HEK293 (cell line): ENCODE results near the gene LTK.
A peak's percentile ranks its signal among the peaks of the same experiment; 100 is the strongest.

Experiments
- GFI1B ChIP-seq: fragments of 450-650 bp; formaldehyde crosslinking; IDR thresholded peaks from 2 replicates; pipeline ENCODE4 v1.5.1; 2016; ENCODE audit warnings: missing biosample characterization, missing genetic modification characterization
- IKZF3 ChIP-seq: fragments of 450-650 bp; IDR thresholded peaks from 2 replicates; pipeline ENCODE4 v1.5.0; 2018; ENCODE audit warnings: missing biosample characterization, mild to moderate bottlenecking, missing genetic modification characterization, moderate library complexity
- KLF1 ChIP-seq: fragments of 450-650 bp; formaldehyde crosslinking; IDR thresholded peaks from 2 replicates; pipeline ENCODE4 v1.5.1; 2016; ENCODE audit warnings: missing biosample characterization, missing genetic modification characterization
- KLF16 ChIP-seq: fragments of 450-650 bp; formaldehyde crosslinking; IDR thresholded peaks from 2 replicates; pipeline ENCODE4 v1.5.1; 2017; ENCODE audit warnings: missing biosample characterization, missing genetic modification characterization
- KLF9 ChIP-seq: fragments of 450-650 bp; formaldehyde crosslinking; IDR thresholded peaks from 2 replicates; pipeline ENCODE4 v1.5.1; 2016; ENCODE audit warnings: missing biosample characterization, missing genetic modification characterization, low read depth
- RBAK ChIP-seq: fragments of 450-650 bp; formaldehyde crosslinking; IDR thresholded peaks from 2 replicates; pipeline ENCODE4 v1.5.1; 2016; ENCODE audit warnings: missing biosample characterization, missing genetic modification characterization
- ZFP3 ChIP-seq: fragments of 450-650 bp; formaldehyde crosslinking; IDR thresholded peaks from 2 replicates; pipeline ENCODE4 v1.5.1; 2016; ENCODE audit warnings: low read depth, missing biosample characterization, missing genetic modification characterization
- ZNF114 ChIP-seq: fragments of 450-650 bp; formaldehyde crosslinking; IDR thresholded peaks from 2 replicates; pipeline ENCODE4 v1.5.0; 2017; ENCODE audit warnings: missing biosample characterization, missing genetic modification characterization
- ZNF202 ChIP-seq: fragments of 450-650 bp; formaldehyde crosslinking; IDR thresholded peaks from 2 replicates; pipeline ENCODE4 v1.5.1; 2016; ENCODE audit warnings: missing biosample characterization, missing genetic modification characterization, borderline replicate concordance
- ZNF248 ChIP-seq: fragments of 450-650 bp; formaldehyde crosslinking; IDR thresholded peaks from 2 replicates; pipeline ENCODE4 v1.5.1; 2017; ENCODE audit warnings: missing biosample characterization, missing genetic modification characterization
- ZNF350 ChIP-seq: fragments of 450-650 bp; formaldehyde crosslinking; IDR thresholded peaks from 2 replicates; pipeline ENCODE4 v1.5.0; 2017; ENCODE audit warnings: missing biosample characterization, mild to moderate bottlenecking, missing genetic modification characterization
- ZNF473 ChIP-seq: fragments of 450-650 bp; formaldehyde crosslinking; IDR thresholded peaks from 2 replicates; pipeline ENCODE4 v1.5.1; 2017; ENCODE audit warnings: missing biosample characterization, missing genetic modification characterization
- ZNF571 ChIP-seq: fragments of 450-650 bp; formaldehyde crosslinking; IDR thresholded peaks from 2 replicates; pipeline ENCODE4 v1.5.0; 2017; ENCODE audit warnings: missing biosample characterization, missing genetic modification characterization
- ZNF76 ChIP-seq: fragments of 450-650 bp; formaldehyde crosslinking; IDR thresholded peaks from 2 replicates; pipeline ENCODE4; 2016; ENCODE audit warnings: low read depth, missing biosample characterization, missing genetic modification characterization, borderline replicate concordance
- TF ChIP-seq, protein P1 (sequence below): fragments of 450-650 bp; formaldehyde crosslinking; conservative IDR thresholded peaks from 2 replicates; pipeline ENCODE4 v1.5.1; 2016; ENCODE audit warnings: low read depth, missing biosample characterization, missing genetic modification characterization
- TF ChIP-seq, protein P2 (sequence below): fragments of 450-650 bp; formaldehyde crosslinking; IDR thresholded peaks from 2 replicates; pipeline ENCODE4 v1.5.1; 2017; ENCODE audit warnings: missing biosample characterization, mild to moderate bottlenecking, missing genetic modification characterization, moderate library complexity
- TF ChIP-seq, protein P3 (sequence below): fragments of 450-650 bp; formaldehyde crosslinking; IDR thresholded peaks from 2 replicates; pipeline ENCODE4 v1.5.1; 2016; ENCODE audit warnings: missing biosample characterization, missing genetic modification characterization
- TF ChIP-seq, protein P4 (sequence below): fragments of 450-650 bp; formaldehyde crosslinking; IDR thresholded peaks from 2 replicates; pipeline ENCODE4 v1.5.1; 2017; ENCODE audit warnings: missing biosample characterization, missing genetic modification characterization
- TF ChIP-seq, protein P5 (sequence below): fragments of 450-650 bp; formaldehyde crosslinking; IDR thresholded peaks from 2 replicates; pipeline ENCODE4 v1.5.1; 2016; ENCODE audit warnings: missing biosample characterization, missing genetic modification characterization, low read depth
- TF ChIP-seq, protein P6 (sequence below): fragments of 450-650 bp; formaldehyde crosslinking; IDR thresholded peaks from 2 replicates; pipeline ENCODE4; 2016; ENCODE audit warnings: missing biosample characterization, missing genetic modification characterization
- TF ChIP-seq, protein P7 (sequence below): fragments of 450-650 bp; formaldehyde crosslinking; IDR thresholded peaks from 2 replicates; pipeline ENCODE4 v1.5.1; 2016; ENCODE audit warnings: missing biosample characterization, missing genetic modification characterization, borderline replicate concordance
- TF ChIP-seq, protein P8 (sequence below): fragments of 450-650 bp; formaldehyde crosslinking; IDR thresholded peaks from 2 replicates; pipeline ENCODE4 v1.5.1; 2017; ENCODE audit warnings: missing biosample characterization, missing genetic modification characterization

The LTK gene

DNA sequence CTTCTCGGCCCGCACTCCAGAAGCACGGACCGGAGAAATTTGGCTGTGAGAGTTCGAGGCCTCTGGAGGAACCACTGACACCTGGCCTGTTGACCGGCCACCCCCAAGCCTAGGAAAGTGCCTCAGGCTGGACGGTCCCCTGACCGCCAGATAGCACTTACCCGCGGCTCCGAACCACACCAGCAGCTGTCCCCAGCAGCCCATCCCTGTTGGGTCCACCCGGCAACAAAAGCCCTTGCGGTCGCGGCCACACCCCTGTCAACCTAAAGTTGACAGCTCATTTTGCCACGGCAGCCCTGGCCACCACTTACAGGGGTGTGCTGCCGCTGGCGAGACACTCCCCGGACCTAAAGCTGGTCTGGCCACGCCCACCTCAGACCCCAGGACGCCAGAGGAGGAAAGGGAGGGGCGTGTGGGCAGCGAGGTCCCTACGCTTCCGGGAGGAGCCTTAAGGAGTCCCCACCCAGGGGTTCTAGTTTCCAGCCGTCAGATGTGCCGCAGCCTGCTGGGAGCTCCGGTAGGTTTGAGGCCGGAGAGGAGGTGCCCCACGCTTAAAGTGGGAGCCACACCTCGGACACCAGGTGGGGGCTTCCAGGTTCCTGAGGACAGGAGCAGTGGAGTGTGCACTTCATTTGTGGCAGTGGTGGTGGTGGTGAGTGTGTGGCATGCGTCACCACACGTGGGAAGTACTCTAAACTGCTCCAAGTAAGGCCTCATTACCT is at the start of gene LTK (continued):
- TF ChIP-seq RBAK (no peak), KLF1 (tag by site-specific recombination) (peak; percentile 98), IKZF3 (tag by site-specific recombination) (no peak), ZNF114 (no peak), KLF9 (tag by site-specific recombination) (peak; percentile 90), ZNF350 (tag by site-specific recombination) (no peak), ZNF76 (no peak), KLF16 (tag by site-specific recombination) (peak; percentile 64; the same call in 1 of the 2 replicates), ZNF571 (tag by site-specific recombination) (no peak), GFI1B (tag by site-specific recombination) (no peak), ZNF248 (tag by site-specific recombination) (no peak), ZNF473 (tag by site-specific recombination) (no peak), ZNF202 (tag by site-specific recombination) (no peak), ZFP3 (tag by site-specific recombination) (no peak)
- TF ChIP-seq, protein P1, sequence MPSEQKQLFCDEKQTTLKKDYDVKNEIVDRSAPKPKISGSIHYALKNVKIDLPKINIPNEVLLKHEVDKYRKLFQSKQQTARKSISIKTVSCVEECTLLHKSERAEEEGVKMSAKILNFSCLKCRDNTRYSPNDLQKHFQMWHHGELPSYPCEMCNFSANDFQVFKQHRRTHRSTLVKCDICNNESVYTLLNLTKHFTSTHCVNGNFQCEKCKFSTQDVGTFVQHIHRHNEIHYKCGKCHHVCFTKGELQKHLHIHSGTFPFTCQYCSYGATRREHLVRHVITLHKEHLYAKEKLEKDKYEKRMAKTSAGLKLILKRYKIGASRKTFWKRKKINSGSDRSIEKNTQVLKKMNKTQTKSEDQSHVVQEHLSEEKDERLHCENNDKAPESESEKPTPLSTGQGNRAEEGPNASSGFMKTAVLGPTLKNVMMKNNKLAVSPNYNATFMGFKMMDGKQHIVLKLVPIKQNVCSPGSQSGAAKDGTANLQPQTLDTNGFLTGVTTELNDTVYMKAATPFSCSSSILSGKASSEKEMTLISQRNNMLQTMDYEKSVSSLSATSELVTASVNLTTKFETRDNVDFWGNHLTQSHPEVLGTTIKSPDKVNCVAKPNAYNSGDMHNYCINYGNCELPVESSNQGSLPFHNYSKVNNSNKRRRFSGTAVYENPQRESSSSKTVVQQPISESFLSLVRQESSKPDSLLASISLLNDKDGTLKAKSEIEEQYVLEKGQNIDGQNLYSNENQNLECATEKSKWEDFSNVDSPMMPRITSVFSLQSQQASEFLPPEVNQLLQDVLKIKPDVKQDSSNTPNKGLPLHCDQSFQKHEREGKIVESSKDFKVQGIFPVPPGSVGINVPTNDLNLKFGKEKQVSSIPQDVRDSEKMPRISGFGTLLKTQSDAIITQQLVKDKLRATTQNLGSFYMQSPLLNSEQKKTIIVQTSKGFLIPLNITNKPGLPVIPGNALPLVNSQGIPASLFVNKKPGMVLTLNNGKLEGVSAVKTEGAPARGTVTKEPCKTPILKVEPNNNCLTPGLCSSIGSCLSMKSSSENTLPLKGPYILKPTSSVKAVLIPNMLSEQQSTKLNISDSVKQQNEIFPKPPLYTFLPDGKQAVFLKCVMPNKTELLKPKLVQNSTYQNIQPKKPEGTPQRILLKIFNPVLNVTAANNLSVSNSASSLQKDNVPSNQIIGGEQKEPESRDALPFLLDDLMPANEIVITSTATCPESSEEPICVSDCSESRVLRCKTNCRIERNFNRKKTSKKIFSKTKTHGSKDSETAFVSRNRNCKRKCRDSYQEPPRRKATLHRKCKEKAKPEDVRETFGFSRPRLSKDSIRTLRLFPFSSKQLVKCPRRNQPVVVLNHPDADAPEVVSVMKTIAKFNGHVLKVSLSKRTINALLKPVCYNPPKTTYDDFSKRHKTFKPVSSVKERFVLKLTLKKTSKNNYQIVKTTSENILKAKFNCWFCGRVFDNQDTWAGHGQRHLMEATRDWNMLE: no peak
- TF ChIP-seq, protein P2, sequence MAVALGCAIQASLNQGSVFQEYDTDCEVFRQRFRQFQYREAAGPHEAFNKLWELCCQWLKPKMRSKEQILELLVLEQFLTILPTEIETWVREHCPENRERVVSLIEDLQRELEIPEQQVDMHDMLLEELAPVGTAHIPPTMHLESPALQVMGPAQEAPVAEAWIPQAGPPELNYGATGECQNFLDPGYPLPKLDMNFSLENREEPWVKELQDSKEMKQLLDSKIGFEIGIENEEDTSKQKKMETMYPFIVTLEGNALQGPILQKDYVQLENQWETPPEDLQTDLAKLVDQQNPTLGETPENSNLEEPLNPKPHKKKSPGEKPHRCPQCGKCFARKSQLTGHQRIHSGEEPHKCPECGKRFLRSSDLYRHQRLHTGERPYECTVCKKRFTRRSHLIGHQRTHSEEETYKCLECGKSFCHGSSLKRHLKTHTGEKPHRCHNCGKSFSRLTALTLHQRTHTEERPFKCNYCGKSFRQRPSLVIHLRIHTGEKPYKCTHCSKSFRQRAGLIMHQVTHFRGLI (tag by site-specific recombination): no peak
- TF ChIP-seq, protein P3, sequence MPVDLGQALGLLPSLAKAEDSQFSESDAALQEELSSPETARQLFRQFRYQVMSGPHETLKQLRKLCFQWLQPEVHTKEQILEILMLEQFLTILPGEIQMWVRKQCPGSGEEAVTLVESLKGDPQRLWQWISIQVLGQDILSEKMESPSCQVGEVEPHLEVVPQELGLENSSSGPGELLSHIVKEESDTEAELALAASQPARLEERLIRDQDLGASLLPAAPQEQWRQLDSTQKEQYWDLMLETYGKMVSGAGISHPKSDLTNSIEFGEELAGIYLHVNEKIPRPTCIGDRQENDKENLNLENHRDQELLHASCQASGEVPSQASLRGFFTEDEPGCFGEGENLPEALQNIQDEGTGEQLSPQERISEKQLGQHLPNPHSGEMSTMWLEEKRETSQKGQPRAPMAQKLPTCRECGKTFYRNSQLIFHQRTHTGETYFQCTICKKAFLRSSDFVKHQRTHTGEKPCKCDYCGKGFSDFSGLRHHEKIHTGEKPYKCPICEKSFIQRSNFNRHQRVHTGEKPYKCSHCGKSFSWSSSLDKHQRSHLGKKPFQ (tag by site-specific recombination): no peak
- TF ChIP-seq, protein P4, sequence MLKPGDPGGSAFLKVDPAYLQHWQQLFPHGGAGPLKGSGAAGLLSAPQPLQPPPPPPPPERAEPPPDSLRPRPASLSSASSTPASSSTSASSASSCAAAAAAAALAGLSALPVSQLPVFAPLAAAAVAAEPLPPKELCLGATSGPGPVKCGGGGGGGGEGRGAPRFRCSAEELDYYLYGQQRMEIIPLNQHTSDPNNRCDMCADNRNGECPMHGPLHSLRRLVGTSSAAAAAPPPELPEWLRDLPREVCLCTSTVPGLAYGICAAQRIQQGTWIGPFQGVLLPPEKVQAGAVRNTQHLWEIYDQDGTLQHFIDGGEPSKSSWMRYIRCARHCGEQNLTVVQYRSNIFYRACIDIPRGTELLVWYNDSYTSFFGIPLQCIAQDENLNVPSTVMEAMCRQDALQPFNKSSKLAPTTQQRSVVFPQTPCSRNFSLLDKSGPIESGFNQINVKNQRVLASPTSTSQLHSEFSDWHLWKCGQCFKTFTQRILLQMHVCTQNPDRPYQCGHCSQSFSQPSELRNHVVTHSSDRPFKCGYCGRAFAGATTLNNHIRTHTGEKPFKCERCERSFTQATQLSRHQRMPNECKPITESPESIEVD (tag by site-specific recombination): no peak
- TF ChIP-seq, protein P5, sequence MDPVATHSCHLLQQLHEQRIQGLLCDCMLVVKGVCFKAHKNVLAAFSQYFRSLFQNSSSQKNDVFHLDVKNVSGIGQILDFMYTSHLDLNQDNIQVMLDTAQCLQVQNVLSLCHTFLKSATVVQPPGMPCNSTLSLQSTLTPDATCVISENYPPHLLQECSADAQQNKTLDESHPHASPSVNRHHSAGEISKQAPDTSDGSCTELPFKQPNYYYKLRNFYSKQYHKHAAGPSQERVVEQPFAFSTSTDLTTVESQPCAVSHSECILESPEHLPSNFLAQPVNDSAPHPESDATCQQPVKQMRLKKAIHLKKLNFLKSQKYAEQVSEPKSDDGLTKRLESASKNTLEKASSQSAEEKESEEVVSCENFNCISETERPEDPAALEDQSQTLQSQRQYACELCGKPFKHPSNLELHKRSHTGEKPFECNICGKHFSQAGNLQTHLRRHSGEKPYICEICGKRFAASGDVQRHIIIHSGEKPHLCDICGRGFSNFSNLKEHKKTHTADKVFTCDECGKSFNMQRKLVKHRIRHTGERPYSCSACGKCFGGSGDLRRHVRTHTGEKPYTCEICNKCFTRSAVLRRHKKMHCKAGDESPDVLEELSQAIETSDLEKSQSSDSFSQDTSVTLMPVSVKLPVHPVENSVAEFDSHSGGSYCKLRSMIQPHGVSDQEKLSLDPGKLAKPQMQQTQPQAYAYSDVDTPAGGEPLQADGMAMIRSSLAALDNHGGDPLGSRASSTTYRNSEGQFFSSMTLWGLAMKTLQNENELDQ (tag by site-specific recombination): no peak
- TF ChIP-seq, protein P6, sequence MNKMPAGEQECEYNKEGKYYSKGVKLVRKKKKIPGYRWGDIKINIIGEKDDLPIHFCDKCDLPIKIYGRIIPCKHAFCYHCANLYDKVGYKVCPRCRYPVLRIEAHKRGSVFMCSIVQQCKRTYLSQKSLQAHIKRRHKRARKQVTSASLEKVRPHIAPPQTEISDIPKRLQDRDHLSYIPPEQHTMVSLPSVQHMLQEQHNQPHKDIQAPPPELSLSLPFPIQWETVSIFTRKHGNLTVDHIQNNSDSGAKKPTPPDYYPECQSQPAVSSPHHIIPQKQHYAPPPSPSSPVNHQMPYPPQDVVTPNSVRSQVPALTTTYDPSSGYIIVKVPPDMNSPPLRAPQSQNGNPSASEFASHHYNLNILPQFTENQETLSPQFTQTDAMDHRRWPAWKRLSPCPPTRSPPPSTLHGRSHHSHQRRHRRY (tag by site-specific recombination): no peak
- TF ChIP-seq, protein P7, sequence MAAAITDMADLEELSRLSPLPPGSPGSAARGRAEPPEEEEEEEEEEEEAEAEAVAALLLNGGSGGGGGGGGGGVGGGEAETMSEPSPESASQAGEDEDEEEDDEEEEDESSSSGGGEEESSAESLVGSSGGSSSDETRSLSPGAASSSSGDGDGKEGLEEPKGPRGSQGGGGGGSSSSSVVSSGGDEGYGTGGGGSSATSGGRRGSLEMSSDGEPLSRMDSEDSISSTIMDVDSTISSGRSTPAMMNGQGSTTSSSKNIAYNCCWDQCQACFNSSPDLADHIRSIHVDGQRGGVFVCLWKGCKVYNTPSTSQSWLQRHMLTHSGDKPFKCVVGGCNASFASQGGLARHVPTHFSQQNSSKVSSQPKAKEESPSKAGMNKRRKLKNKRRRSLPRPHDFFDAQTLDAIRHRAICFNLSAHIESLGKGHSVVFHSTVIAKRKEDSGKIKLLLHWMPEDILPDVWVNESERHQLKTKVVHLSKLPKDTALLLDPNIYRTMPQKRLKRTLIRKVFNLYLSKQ (tag by site-specific recombination): no peak
- TF ChIP-seq, protein P8, sequence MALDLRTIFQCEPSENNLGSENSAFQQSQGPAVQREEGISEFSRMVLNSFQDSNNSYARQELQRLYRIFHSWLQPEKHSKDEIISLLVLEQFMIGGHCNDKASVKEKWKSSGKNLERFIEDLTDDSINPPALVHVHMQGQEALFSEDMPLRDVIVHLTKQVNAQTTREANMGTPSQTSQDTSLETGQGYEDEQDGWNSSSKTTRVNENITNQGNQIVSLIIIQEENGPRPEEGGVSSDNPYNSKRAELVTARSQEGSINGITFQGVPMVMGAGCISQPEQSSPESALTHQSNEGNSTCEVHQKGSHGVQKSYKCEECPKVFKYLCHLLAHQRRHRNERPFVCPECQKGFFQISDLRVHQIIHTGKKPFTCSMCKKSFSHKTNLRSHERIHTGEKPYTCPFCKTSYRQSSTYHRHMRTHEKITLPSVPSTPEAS: no peak
